HFF-Myc (cell line): ENCODE data around the gene PPP1R12B.
"Not testable (repeated sequence)": the region's sequence is repeated elsewhere in the genome, so short reads cannot be mapped to it uniquely, and the experiment has no call there.

ENCODE experiments used
- DNase-seq: peaks from one replicate; pipeline ENCODE4 v3.0.0-alpha.2; 2011; ENCODE audit warnings: low read depth; ENCODE audit errors: extremely low read depth
- H3K4me3 ChIP-seq: replicated peaks from 2 replicates; pipeline ENCODE4 v1.5.1; 2011; ENCODE audit warnings: low read depth, mild to moderate bottlenecking, control low read depth, low read length
- TF ChIP-seq, protein P1 (sequence below): IDR thresholded peaks from 2 replicates; pipeline ENCODE4 v1.5.1; 2012; ENCODE audit warnings: mild to moderate bottlenecking, low read depth, low read length, control low read depth; ENCODE audit errors: missing control alignments

PPP1R12B gene

DNA sequence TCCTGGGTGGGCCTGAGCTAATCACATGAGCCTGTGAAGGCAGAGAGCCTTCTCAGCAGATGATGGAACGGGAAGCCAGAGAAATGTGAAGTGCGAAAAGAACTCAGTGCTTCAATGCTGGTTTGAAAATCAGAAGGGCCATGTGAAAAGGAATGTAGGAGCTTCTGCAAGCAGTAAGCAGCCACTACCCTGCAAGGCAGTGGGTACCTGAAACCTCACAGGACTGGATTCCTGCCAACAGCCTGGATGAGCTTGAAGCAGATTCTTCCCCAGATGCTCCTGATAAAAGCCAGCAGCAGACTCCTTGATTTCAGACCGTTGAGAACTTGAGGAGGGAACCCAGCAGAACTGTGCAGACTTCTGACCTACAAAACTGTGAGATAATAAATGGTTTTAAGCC lies 203.2 kb downstream of the PPP1R12B start:
- no peak overlapping the region for H3K4me3 ChIP-seq
- DNase-seq, result no peak
- TF ChIP-seq, protein P1, sequence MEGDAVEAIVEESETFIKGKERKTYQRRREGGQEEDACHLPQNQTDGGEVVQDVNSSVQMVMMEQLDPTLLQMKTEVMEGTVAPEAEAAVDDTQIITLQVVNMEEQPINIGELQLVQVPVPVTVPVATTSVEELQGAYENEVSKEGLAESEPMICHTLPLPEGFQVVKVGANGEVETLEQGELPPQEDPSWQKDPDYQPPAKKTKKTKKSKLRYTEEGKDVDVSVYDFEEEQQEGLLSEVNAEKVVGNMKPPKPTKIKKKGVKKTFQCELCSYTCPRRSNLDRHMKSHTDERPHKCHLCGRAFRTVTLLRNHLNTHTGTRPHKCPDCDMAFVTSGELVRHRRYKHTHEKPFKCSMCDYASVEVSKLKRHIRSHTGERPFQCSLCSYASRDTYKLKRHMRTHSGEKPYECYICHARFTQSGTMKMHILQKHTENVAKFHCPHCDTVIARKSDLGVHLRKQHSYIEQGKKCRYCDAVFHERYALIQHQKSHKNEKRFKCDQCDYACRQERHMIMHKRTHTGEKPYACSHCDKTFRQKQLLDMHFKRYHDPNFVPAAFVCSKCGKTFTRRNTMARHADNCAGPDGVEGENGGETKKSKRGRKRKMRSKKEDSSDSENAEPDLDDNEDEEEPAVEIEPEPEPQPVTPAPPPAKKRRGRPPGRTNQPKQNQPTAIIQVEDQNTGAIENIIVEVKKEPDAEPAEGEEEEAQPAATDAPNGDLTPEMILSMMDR, result no peak

DNA sequence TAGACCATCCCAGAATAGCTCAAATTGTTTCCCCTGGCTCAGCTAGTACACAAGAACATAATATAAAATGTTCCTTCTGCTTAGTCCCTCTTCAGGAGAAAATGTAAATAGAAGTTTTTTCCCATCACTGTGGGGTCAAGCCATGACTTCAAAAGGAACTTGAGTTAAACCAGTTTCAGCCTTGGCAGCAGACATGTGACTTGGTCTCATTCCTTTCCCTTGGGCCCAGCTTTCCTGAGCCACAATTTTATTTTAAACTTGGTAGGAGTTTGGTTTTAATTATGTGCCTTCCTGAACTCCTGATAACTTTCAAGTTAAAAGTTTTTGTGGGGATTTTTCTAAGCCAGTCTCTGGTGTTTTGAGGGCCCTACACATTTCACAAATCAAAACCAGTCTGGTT lies 204.1 kb downstream of the PPP1R12B start:
- not testable (repeated sequence) for H3K4me3 ChIP-seq, DNase-seq

DNA sequence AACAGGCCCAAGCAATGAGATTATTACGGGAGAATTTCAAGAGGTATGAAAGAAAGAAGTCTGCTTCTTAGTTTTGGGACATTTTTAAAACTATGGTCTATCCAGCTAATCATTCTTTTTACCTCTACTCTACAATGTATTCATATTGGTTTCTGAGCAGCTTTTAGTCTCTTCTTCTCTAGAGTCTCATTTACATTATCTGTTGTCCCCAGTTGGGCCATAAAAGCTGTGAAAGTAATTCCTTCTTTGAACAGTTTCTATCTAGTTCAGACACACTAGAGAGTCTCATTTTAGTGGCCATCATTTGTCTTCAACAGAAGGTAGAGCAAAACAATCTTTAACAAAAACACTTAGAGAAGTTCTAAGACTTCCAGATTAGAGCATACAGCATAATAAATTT lies 204.6 kb downstream of the PPP1R12B start:
- H3K4me3 ChIP-seq, result not testable (repeated sequence)

GRCh38 chr1:202553560-202554038 lies 205.1 kb downstream of the PPP1R12B start:
- no peak overlapping the region for H3K4me3 ChIP-seq
- DNase-seq, result no peak
- TF ChIP-seq, protein P1, result no peak

More for the DNA sequence above, 204.6 kb downstream of the PPP1R12B start:
- not testable (repeated sequence) for DNase-seq

DNA sequence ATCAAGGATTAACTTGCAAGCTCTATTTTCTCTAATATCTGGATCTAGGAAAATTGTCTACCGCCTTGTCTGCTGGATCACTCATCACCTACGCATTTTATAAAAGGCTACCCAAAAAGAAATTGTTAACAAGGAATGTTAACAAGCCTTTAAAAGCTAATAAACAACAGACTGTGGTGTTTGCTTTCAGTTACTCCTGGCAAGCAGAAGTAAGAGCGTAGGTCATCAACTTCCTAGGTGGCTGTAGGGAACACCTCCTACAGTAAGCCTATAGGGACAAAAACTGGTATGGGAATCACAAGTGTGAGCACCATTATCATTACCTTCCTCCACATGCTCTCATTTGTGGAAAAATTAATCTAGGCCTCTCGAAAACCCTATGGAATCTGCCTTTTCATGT lies 206.1 kb downstream of the PPP1R12B start:
- not testable (repeated sequence) for H3K4me3 ChIP-seq, DNase-seq

- not testable (repeated sequence) for DNase-seq, H3K4me3 ChIP-seq
These were observed 207.5 kb downstream of the PPP1R12B start for GRCh38 chr1:202556037-202556436.

DNA sequence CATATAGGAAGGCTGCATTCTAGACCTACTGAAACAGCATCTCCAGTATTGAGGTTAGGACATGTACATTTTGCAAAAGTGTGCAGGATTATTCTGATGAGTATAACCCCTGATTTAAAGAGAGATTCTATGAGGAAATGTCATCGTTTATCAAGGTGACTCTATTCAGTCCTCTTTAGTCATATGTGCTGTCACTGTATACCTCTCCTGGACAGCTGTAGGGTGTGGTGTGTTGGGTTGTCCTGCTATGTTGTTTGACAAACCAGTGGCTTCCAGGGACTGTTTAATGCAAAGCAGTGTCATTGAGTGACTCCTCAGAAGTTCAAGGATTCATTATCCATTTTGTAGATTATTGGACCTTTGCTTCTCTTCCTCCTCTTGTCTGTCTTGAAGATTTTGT lies 209.2 kb downstream of the PPP1R12B start:
- not testable (repeated sequence) for DNase-seq, H3K4me3 ChIP-seq

DNA sequence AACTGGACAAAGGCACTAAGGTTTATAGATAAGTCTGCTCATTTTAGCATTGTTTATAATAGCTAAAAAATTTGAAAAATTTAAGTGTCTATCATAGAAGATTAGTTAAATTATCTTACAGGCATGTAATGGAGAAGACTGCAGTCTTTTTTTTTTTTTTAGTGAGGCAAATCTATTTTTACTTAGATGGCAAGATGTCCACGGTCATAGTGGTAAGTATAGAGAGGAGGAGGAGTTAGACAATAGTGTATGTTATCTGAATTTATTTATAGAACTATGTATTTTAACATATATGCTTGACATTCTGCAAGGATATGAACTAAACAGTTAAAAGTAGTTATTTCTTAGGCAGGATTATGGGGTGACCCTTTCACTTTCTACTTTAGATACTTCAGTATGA lies 212.7 kb downstream of the PPP1R12B start:
- TF ChIP-seq, protein P1, result no peak
- no peak for DNase-seq
- no peak overlapping the region for H3K4me3 ChIP-seq

GRCh38 chr1:202561726-202562443 lies 213.4 kb downstream of the PPP1R12B start:
- TF ChIP-seq, protein P1, result no peak
- H3K4me3 ChIP-seq, result no peak overlapping the region
- DNase-seq, result no peak
